ENCODE measurements around the gene INPP5F. TPM values are rescaled to one million over a fixed set of nuclear protein-coding genes. Genes with fewer than 3 reads are reported as not detected.

The INPP5F gene
- total and polyA plus RNA-seq, 2 of the 13 experiments (the other 11 are each of a cell fraction or from before 2014, with no cell fraction given) = 12.5 to 15.7 TPM

- CTCF ChIA-PET (ENCODE audit: low intra/inter-chr PET ratio, low total read pairs) = no interaction called here
- Histone ChIP-seq H3K27me3 (ENCODE audit: control insufficient read depth in 1 of 2, insufficient read depth in 2 of 2, low read length in 2 of 2) (no peaks in the 10 kb centered on the region; a peak in 1 of 5 replicates), H2AFZ (ENCODE audit: low read length) (peak overlapping the region; percentile 81), H3K4me2 (ENCODE audit: low read depth, low read length) (peak overlapping the region; percentile 89), H3K36me3 (replicated peaks in 1 of 2; ENCODE audit: control insufficient read depth in 1 of 2, insufficient read depth in 2 of 2, low read length in 2 of 2) (no peaks in the 10 kb centered on the region), H4K20me1 (ENCODE audit: insufficient read depth, low read length) (peaks cover 9% of the 10 kb centered on the region; the same call in 1 of the 2 replicates), H3K27ac (ENCODE audit: extremely low read length, insufficient read depth, low read length) (peak overlapping the region; percentile 88), H3K4me1 (ENCODE audit: insufficient read depth, low read length) (peaks cover 36% of the 10 kb centered on the region), H3K4me3 (replicated peaks in 1 of 3; ENCODE audit: insufficient read depth in 1 of 3, low read depth in 2 of 3, low read length in 3 of 3) (peak overlapping the region; percentile 79 to 98 (median 85)), H3K9me3 (ENCODE audit: low read length) (no peaks in the 10 kb centered on the region), H3K79me2 (ENCODE audit: insufficient read depth, low read length) (peaks cover 44% of the 10 kb centered on the region), H3K9ac (ENCODE audit: insufficient read depth, low read depth, low read length) (peak overlapping the region; percentile 92)
- peak; percentile 92 for ATAC-seq
- intact Hi-C loops (cut with micrococcal nuclease; ENCODE audit: unreplicated experiment) = loop anchor here (2.0 to 5.0 kb wide), 2 partner anchors 20 to 556 kb away; partner anchors contain the start of gene SEC23IP
- POLR2A ChIA-PET = interaction anchor here (1.1 to 4.0 kb wide), 9 partner anchors 10 to 230 kb away, joined by 3 to 79 read pairs (median 9); partner anchors contain the start of genes BAG3, INPP5F and SEC23IP
- TSS peak; percentile 85 for BruUV-seq (replicated peaks)
- no peak for FAIRE-seq
- peak; percentile 68 for DNase-seq (ENCODE audit: low spot score)
- in situ Hi-C loops (cut with HindIII; ENCODE audit: extremely low pct_ligation_motif_present, low pct_unique_long_range_greater_than_20kb) = no loop called here
- WGBS (ENCODE audit: low lambda C conversion rate) = 1% methylated on average over 53 of the region's 75 CpGs
- TF ChIP-seq MATR3 (CRISPR knock-in tag; IDR thresholded peaks at IDR 0.05) (no peak), TOE1 (CRISPR knock-in tag; IDR thresholded peaks at IDR 0.05) (no peak), ZNF441 (CRISPR knock-in tag; IDR thresholded peaks at IDR 0.05; ENCODE audit: borderline replicate concordance) (peak; percentile 65; the same call in 1 of the 2 replicates), ZBTB7A (CRISPR knock-in tag; IDR thresholded peaks at IDR 0.05) (0 out of 2 replicates have a peak, but pooled peaks have one; percentile 40), ZNF850 (CRISPR knock-in tag; conservative IDR thresholded peaks at IDR 0.05) (no peak), USF2 (IDR thresholded peaks at IDR 0.05; ENCODE audit: low read depth, low read length) (no peak), USF2 (CRISPR knock-in tag; IDR thresholded peaks at IDR 0.05; ENCODE audit: borderline replicate concordance) (no peak; the same call in 1 of the 2 replicates), XRCC5 (optimal IDR thresholded peaks at IDR 0.05; ENCODE audit: low read length) (peak; percentile 55), IKZF5 (CRISPR knock-in tag; IDR thresholded peaks at IDR 0.05) (peak; percentile 66), ZNF354B (CRISPR knock-in tag; IDR thresholded peaks at IDR 0.05) (no peak), CBX2 (IDR thresholded peaks at IDR 0.05; ENCODE audit: low read depth, low read length) (no peak), CBX2 (CRISPR knock-in tag; IDR thresholded peaks at IDR 0.05; ENCODE audit: low read depth) (no peak), ZNF329 (CRISPR knock-in tag; IDR thresholded peaks at IDR 0.05; ENCODE audit: low read depth) (peak; percentile 76; the same call in 1 of the 2 replicates), NPAS2 (CRISPR knock-in tag; IDR thresholded peaks at IDR 0.05; ENCODE audit: borderline replicate concordance) (no peak), ZNF777 (CRISPR knock-in tag; IDR thresholded peaks at IDR 0.05) (peak; percentile 95), TOPORS (CRISPR knock-in tag; IDR thresholded peaks at IDR 0.05) (peak; percentile 64; the same call in 1 of the 2 replicates), SOX5 (CRISPR knock-in tag; IDR thresholded peaks at IDR 0.05; ENCODE audit: borderline replicate concordance) (peak; percentile 20; the same call in 1 of the 2 replicates), SALL1 (CRISPR knock-in tag; IDR thresholded peaks at IDR 0.05) (peak; percentile 61; the same call in 1 of the 2 replicates), STAT5B (CRISPR knock-in tag; IDR thresholded peaks at IDR 0.05) (no peak), ZSCAN29 (CRISPR knock-in tag; conservative IDR thresholded peaks at IDR 0.05) (0 out of 2 replicates have a peak, but pooled peaks have one; percentile 24), ZNF674 (CRISPR knock-in tag; IDR thresholded peaks at IDR 0.05; ENCODE audit: low read depth) (peak; percentile 63; the same call in 1 of the 2 replicates), ZNF547 (CRISPR knock-in tag; IDR thresholded peaks at IDR 0.05) (0 out of 2 replicates have a peak, but pooled peaks have one; percentile 17), SIX1 (CRISPR knock-in tag; IDR thresholded peaks at IDR 0.05; ENCODE audit: borderline replicate concordance) (no peak)
Measured at GRCh38 chr10:119872860-119873681, 147.2 kb downstream of the INPP5F start.
